Measurements from ENCODE around the gene LGALS3BP. TPM values are rescaled to one million over a fixed set of nuclear protein-coding genes. Genes with fewer than 3 reads are reported as not detected.

Gene LGALS3BP
- total and polyA plus RNA-seq, 2 of the 13 experiments (the other 11 are each of a cell fraction or from before 2014, with no cell fraction given): 137 to 332 TPM

DNA sequence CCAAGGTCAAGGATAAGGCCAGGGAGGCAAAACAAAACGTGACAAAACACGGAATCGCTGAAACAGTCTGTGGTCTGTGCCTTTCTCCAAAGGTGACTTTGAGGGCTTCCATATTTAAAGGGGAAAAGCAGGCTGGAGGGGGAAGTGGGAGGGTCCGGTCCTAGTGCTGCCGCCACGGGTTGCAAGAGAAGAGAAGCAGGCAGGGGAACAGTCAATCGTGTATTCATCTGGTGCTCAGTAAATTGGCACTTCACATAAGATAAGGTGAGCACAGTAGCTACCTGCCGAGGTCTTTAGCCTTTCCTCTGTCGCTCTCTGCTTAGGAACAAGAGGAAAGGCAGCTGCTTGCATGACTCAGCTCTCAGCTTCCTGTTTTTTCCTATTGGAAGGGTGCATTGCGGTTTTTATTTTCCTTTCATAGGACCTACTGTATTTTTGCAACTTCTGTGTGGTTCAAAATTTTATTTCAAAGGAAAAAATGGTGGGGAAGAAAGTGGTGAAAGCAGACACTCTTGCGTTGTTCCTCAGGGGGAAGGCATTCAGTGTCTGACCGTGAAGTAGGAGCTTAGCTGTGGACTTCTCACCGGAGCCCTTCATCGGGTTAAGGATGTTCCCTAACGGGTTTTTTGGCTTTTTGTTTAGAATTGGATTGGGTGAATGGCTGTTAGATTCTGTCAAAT is 7.1 kb upstream of the LGALS3BP start (continued):
- TF ChIP-seq, protein P1, sequence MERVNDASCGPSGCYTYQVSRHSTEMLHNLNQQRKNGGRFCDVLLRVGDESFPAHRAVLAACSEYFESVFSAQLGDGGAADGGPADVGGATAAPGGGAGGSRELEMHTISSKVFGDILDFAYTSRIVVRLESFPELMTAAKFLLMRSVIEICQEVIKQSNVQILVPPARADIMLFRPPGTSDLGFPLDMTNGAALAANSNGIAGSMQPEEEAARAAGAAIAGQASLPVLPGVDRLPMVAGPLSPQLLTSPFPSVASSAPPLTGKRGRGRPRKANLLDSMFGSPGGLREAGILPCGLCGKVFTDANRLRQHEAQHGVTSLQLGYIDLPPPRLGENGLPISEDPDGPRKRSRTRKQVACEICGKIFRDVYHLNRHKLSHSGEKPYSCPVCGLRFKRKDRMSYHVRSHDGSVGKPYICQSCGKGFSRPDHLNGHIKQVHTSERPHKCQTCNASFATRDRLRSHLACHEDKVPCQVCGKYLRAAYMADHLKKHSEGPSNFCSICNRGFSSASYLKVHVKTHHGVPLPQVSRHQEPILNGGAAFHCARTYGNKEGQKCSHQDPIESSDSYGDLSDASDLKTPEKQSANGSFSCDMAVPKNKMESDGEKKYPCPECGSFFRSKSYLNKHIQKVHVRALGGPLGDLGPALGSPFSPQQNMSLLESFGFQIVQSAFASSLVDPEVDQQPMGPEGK (CRISPR knock-in tag; IDR thresholded peaks at IDR 0.05): peak; percentile 17; the same call in 1 of the 2 replicates
- peak; percentile 80 for TF ChIP-seq FOSL2 (CRISPR knock-in tag; IDR thresholded peaks at IDR 0.05)
- TF ChIP-seq, protein P2, sequence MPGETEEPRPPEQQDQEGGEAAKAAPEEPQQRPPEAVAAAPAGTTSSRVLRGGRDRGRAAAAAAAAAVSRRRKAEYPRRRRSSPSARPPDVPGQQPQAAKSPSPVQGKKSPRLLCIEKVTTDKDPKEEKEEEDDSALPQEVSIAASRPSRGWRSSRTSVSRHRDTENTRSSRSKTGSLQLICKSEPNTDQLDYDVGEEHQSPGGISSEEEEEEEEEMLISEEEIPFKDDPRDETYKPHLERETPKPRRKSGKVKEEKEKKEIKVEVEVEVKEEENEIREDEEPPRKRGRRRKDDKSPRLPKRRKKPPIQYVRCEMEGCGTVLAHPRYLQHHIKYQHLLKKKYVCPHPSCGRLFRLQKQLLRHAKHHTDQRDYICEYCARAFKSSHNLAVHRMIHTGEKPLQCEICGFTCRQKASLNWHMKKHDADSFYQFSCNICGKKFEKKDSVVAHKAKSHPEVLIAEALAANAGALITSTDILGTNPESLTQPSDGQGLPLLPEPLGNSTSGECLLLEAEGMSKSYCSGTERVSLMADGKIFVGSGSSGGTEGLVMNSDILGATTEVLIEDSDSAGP (CRISPR knock-in tag; IDR thresholded peaks at IDR 0.05; ENCODE audit: borderline replicate concordance): peak; percentile 56; the same call in 1 of the 2 replicates
- TF ChIP-seq NFE2L2 (IDR thresholded peaks at IDR 0.05; ENCODE audit: low read length): peak; percentile 60; the same call in 1 of the 2 replicates
- peak; percentile 74 for TF ChIP-seq NFE2 (CRISPR knock-in tag; IDR thresholded peaks at IDR 0.05)
- TF ChIP-seq, protein P3, sequence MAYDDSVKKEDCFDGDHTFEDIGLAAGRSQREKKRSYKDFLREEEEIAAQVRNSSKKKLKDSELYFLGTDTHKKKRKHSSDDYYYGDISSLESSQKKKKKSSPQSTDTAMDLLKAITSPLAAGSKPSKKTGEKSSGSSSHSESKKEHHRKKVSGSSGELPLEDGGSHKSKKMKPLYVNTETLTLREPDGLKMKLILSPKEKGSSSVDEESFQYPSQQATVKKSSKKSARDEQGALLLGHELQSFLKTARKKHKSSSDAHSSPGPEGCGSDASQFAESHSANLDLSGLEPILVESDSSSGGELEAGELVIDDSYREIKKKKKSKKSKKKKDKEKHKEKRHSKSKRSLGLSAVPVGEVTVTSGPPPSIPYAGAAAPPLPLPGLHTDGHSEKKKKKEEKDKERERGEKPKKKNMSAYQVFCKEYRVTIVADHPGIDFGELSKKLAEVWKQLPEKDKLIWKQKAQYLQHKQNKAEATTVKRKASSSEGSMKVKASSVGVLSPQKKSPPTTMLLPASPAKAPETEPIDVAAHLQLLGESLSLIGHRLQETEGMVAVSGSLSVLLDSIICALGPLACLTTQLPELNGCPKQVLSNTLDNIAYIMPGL (CRISPR knock-in tag; IDR thresholded peaks at IDR 0.05; ENCODE audit: borderline replicate concordance in 1 of 2, low read depth in 1 of 2): 0 out of 4 replicates have a peak, but pooled peaks of 1 of the 2 experiments have one; percentile 44
- TF ChIP-seq KDM3A (CRISPR knock-in tag; IDR thresholded peaks at IDR 0.05; ENCODE audit: low read depth): 0 out of 2 replicates have a peak, but pooled peaks have one; percentile 1
- no peak for TF ChIP-seq GATAD1 (CRISPR knock-in tag; IDR thresholded peaks at IDR 0.05)
- peak; percentile 38; the same call in 1 of the 2 replicates for TF ChIP-seq ETV5 (CRISPR knock-in tag; IDR thresholded peaks at IDR 0.05; ENCODE audit: borderline replicate concordance)
- peak; percentile 26; the same call in 1 of the 2 replicates for TF ChIP-seq ELF3 (CRISPR knock-in tag; IDR thresholded peaks at IDR 0.05)
- TF ChIP-seq SMAD3 (CRISPR knock-in tag; IDR thresholded peaks at IDR 0.05): peak; percentile 58; the same call in 1 of the 2 replicates
- TF ChIP-seq, protein P4, sequence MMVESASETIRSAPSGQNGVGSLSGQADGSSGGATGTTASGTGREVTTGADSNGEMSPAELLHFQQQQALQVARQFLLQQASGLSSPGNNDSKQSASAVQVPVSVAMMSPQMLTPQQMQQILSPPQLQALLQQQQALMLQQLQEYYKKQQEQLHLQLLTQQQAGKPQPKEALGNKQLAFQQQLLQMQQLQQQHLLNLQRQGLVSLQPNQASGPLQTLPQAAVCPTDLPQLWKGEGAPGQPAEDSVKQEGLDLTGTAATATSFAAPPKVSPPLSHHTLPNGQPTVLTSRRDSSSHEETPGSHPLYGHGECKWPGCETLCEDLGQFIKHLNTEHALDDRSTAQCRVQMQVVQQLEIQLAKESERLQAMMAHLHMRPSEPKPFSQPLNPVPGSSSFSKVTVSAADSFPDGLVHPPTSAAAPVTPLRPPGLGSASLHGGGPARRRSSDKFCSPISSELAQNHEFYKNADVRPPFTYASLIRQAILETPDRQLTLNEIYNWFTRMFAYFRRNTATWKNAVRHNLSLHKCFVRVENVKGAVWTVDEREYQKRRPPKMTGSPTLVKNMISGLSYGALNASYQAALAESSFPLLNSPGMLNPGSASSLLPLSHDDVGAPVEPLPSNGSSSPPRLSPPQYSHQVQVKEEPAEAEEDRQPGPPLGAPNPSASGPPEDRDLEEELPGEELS (CRISPR knock-in tag; IDR thresholded peaks at IDR 0.05): peak; percentile 21; the same call in 1 of the 2 replicates
- TF ChIP-seq, protein P5, sequence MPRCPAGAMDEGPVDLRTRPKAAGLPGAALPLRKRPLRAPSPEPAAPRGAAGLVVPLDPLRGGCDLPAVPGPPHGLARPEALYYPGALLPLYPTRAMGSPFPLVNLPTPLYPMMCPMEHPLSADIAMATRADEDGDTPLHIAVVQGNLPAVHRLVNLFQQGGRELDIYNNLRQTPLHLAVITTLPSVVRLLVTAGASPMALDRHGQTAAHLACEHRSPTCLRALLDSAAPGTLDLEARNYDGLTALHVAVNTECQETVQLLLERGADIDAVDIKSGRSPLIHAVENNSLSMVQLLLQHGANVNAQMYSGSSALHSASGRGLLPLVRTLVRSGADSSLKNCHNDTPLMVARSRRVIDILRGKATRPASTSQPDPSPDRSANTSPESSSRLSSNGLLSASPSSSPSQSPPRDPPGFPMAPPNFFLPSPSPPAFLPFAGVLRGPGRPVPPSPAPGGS (CRISPR knock-in tag; IDR thresholded peaks at IDR 0.05): 0 out of 2 replicates have a peak, but pooled peaks have one; percentile 39
- 0 out of 2 replicates have a peak, but pooled peaks have one; percentile 61 for TF ChIP-seq ZNF337 (CRISPR knock-in tag; IDR thresholded peaks at IDR 0.05; ENCODE audit: borderline replicate concordance, low read depth)
- TF ChIP-seq RBM39 (IDR thresholded peaks at IDR 0.05; ENCODE audit: low read depth, low read length, poor library complexity, severe bottlenecking): no peak

Data from HepG2 (cell line).